T-helper 22 cell (primary cell): ENCODE data around the gene GALNT2.

Experiments used
- DNase-seq: peaks from one replicate; pipeline ENCODE4 v3.0.0-alpha.2; 2020; ENCODE audit warnings: low read depth

The GALNT2 gene

GRCh38 chr1:230066466-230067404 lies at the start of gene GALNT2:
GALNT2 (plus strand) TSS chr1:230067238; CDS start chr1:230067281, 43 bp downstream.
- DNase-seq, result peak; percentile 85

GRCh38 chr1:230020451-230020850 lies 46.6 kb upstream of the GALNT2 start:
- no peak for DNase-seq

- no peak for DNase-seq
Measured at GRCh38 chr1:230022666-230023380, 44.2 kb upstream of the GALNT2 start.

GRCh38 chr1:230025686-230026085 lies 41.4 kb upstream of the GALNT2 start:
- no peak for DNase-seq

GRCh38 chr1:230026139-230026538 lies 40.9 kb upstream of the GALNT2 start:
- DNase-seq, result no peak

GRCh38 chr1:230026572-230026971 lies 40.5 kb upstream of the GALNT2 start:
- DNase-seq, result no peak

GRCh38 chr1:230028602-230029223 lies 38.3 kb upstream of the GALNT2 start:
- no peak for DNase-seq

GRCh38 chr1:230029244-230029941 lies 37.6 kb upstream of the GALNT2 start:
- no peak for DNase-seq

- no peak for DNase-seq
Measured at GRCh38 chr1:230030122-230030821, 36.8 kb upstream of the GALNT2 start.

GRCh38 chr1:230031131-230031530 lies 35.9 kb upstream of the GALNT2 start:
- no peak for DNase-seq

GRCh38 chr1:230032516-230033281 lies 34.3 kb upstream of the GALNT2 start:
- no peak for DNase-seq

GRCh38 chr1:230037261-230037660 lies 29.8 kb upstream of the GALNT2 start:
- no peak for DNase-seq

GRCh38 chr1:230040440-230040839 lies 26.6 kb upstream of the GALNT2 start:
- DNase-seq, result no peak

GRCh38 chr1:230043081-230043480 lies 24.0 kb upstream of the GALNT2 start:
- no peak for DNase-seq

GRCh38 chr1:230044729-230045128 lies 22.3 kb upstream of the GALNT2 start:
- no peak for DNase-seq

GRCh38 chr1:230047114-230047865 lies 19.7 kb upstream of the GALNT2 start:
- DNase-seq, result no peak

- no peak for DNase-seq
Measured at GRCh38 chr1:230048322-230048721, 18.7 kb upstream of the GALNT2 start.

- DNase-seq, result no peak
Measured at GRCh38 chr1:230048922-230049321, 18.1 kb upstream of the GALNT2 start.

GRCh38 chr1:230049731-230050130 lies 17.3 kb upstream of the GALNT2 start:
- DNase-seq, result no peak
